HG03175 (cell line): ENCODE measurements around the gene CCDC136.

Experiments
- ATAC-seq: cut with Tn5 transposase; IDR thresholded peaks from one replicate; pipeline ENCODE4 v1.9.1; 2021; ENCODE audit warnings: mild to moderate bottlenecking, moderate library complexity; ENCODE audit not compliant: unreplicated experiment

The CCDC136 gene

DNA sequence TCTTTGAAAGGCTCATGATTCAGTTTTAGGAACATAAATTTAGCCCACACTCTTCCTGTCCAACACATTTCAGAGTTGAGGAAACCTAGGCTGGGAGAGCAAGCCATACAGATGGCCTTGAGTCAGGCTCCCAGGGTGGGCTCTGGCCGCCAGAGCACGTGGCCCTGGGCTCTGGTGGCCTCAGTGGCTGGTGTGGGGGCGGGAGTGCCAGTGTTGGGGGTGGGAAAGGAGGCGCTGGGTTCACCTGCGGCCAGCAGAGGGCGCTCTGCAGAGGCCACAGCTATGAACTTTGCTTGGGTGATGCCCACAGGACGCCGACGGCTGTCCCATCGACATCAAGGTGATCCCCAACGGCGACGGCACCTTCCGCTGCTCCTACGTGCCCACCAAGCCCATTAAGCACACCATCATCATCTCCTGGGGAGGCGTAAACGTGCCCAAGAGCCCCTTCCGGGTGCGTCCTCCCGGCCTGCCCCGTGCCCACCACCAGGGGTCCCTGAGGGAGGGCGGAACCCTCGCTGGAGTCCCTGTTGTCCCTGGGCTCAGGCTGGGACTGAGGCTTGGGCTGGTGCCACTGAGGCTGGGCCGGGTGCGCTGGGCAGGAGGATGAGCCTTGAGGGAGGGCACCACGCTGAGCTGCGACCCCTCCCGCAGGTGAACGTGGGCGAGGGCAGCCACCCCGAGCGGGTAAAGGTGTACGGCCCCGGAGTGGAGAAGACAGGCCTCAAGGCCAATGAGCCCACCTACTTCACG, 50.3 kb downstream of the CCDC136 start:
- ATAC-seq = peak; percentile 48

DNA sequence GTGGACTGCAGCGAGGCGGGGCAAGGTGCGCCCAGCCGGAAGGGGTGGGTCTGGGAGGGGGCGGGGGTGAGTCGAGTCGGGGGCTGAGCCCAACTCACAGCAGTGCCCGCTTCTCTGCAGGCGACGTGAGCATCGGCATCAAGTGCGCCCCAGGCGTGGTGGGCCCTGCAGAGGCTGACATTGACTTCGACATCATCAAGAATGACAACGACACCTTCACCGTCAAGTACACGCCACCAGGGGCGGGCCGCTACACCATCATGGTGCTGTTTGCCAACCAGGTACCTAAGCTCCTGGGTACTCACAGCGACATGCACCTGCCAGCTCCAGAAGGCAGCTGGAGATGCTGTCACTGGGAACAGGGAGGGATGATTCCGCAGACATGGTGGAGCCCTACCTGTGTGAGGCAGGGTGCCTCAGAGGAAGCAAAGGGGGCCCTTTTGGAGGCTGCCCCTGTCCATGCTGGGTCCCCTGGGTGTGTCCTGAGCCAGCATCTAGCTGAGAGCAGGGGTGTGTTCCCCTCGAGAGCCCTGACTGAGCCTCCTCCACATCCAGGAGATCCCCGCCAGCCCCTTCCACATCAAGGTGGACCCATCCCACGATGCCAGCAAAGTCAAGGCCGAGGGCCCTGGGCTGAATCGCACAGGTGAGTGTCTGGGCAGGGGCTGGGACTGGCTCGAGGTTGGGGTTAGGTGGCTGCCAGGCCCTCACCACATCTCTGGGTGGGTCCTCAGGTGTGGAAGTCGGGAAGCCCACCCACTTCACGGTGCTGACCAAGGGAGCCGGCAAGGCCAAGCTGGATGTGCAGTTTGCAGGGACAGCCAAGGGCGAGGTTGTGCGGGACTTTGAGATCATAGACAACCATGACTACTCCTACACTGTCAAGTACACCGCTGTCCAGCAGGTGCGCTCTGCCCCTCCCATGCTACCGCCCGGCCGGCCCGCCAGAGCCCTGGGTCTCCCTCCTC, 51.2 kb downstream of the CCDC136 start:
- ATAC-seq = no peak

DNA sequence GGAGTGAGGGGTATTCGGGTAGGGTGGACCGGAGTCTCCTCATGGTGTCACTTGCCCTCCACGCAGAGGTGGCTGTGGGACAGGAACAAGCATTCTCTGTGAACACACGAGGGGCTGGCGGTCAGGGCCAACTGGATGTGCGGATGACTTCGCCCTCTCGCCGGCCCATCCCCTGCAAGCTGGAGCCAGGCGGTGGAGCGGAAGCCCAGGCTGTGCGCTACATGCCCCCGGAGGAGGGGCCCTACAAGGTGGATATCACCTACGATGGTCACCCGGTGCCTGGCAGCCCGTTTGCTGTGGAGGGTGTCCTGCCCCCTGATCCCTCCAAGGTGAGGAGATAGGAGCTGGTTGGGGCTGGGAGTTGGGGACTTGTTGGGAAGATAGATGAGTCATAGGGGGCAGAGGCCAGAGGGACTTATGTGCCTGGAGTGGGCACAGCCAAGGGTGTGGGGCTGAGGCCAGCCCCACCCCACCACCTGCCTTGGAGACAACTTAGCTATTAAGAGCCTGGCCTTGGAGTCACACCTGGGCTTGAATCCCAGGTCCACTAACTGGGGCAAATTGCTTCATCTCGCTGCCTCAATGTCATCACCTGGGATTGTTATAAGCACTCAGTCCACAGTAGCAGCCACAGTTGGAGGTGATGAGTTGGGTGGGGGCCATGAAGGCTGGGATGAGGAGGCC, 52.3 kb downstream of the CCDC136 start:
- no peak for ATAC-seq

DNA sequence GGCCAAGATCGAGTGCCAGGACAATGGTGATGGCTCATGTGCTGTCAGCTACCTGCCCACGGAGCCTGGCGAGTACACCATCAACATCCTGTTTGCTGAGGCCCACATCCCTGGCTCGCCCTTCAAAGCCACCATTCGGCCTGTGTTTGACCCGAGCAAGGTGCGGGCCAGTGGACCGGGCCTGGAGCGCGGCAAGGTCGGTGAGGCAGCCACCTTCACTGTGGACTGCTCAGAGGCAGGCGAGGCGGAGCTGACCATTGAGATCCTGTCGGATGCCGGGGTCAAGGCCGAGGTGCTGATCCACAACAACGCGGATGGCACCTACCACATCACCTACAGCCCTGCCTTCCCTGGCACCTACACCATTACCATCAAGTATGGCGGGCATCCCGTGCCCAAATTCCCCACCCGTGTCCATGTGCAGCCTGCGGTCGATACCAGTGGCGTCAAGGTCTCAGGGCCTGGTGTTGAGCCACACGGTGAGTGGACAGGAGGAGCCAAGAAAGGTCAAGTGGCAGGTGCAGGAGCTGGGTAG, 53.1 kb downstream of the CCDC136 start:
- no peak for ATAC-seq

GRCh38 chr7:128845475-128845874, 53.7 kb downstream of the CCDC136 start:
- ATAC-seq = no peak

GRCh38 chr7:128845987-128846386, 54.2 kb downstream of the CCDC136 start:
- ATAC-seq = no peak

GRCh38 chr7:128846781-128847444, 55.1 kb downstream of the CCDC136 start:
- no peak for ATAC-seq

DNA sequence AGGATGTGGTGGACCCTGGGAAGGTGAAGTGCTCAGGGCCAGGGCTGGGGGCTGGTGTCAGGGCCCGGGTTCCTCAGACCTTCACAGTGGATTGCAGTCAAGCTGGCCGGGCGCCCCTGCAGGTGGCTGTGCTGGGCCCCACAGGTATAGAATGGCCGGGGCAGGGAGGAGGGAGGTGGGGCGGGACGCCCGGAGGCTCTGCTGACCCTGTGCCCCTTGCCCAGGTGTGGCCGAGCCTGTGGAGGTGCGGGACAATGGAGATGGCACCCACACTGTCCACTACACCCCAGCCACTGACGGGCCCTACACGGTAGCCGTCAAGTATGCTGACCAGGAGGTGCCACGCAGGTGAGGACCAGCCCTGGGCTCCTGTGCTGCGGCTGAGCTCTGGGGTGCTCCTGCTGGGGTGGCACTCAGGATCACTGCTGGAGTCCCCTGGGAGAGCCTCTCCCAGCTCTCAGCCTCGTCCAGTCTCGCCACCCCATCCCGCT, 56.0 kb downstream of the CCDC136 start:
- ATAC-seq = no peak

GRCh38 chr7:128848289-128849155, 56.8 kb downstream of the CCDC136 start:
- no peak for ATAC-seq

- no peak for ATAC-seq
Observed at GRCh38 chr7:128849156-128849515, 57.4 kb downstream of the CCDC136 start.

DNA sequence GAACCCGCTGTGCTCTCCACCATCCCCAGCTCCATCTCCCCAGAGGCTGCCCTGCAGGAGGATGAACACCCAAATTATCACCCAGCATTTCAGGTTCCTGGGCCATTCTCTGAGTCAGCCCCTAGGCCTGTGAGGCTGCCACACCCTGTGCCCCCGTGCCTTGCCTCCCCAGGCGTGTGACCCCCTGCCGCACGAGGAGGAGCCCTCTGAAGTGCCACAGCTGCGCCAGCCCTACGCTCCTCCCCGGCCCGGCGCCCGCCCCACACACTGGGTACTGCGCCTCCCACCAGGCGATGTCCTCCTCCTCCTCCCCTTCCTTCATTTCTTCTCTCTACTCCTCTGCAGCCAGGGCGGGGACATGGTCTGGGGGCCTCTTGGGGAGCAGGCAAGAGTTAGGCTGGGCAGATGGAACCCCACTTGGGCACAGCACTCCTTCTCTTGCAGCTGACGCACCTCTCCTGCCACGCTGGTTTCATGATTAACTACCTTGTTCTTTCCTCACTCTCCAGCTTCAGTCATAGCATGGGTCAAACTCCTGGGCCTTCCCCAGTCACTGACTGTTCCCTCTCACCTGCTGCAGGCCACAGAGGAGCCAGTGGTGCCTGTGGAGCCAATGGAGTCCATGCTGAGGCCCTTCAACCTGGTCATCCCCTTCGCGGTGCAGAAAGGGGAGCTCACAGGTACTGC, 58.2 kb downstream of the CCDC136 start:
- no peak for ATAC-seq

GRCh38 chr7:128852537-128853254, 60.9 kb downstream of the CCDC136 start:
- no peak for ATAC-seq

- ATAC-seq = no peak
Observed at GRCh38 chr7:128853799-128854198, 62.0 kb downstream of the CCDC136 start.

DNA sequence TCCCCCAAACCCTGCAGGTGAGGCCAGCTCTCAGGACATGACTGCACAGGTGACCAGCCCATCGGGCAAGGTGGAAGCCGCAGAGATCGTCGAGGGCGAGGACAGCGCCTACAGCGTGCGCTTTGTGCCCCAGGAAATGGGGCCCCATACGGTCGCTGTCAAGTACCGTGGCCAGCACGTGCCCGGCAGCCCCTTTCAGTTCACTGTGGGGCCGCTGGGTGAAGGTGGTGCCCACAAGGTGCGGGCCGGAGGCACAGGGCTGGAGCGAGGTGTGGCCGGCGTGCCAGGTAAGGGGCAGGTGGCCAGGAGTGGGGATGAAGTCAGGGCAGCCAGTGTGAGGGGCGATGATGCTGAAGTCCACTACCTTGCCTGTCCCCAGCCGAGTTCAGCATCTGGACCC, 62.6 kb downstream of the CCDC136 start:
- ATAC-seq = no peak

GRCh38 chr7:128855559-128855958, 63.8 kb downstream of the CCDC136 start:
- ATAC-seq = no peak

- no peak for ATAC-seq
Observed at GRCh38 chr7:128856001-128856718, 64.4 kb downstream of the CCDC136 start.

- ATAC-seq = no peak
Observed at GRCh38 chr7:128858380-128859231, 66.8 kb downstream of the CCDC136 start.
